ENCODE results near the gene OR6K3. TPM values are rescaled to one million over a fixed set of nuclear protein-coding genes. Genes with fewer than 3 reads are reported as not detected.

Gene OR6K3
- total and polyA plus RNA-seq, 12 donors: 0.32 TPM; not detected in 11

Other genes starting within 250 kb of the OR6K3 start
- not detected for gene OR10R2, start 248.5 kb downstream of the OR6K3 start, total RNA-seq
- gene OR10R2, start 248.5 kb downstream of the OR6K3 start, polyA plus RNA-seq: not detected
- not detected for gene OR6Y1, start 166.3 kb downstream of the OR6K3 start, total RNA-seq
- not detected for gene OR6Y1, start 166.3 kb downstream of the OR6K3 start, polyA plus RNA-seq
- not detected for gene OR6P1, start 150.1 kb downstream of the OR6K3 start, total RNA-seq
- not detected for gene OR6P1, start 150.1 kb downstream of the OR6K3 start, polyA plus RNA-seq
- not detected for gene OR10X1, start 140.8 kb downstream of the OR6K3 start, total RNA-seq
- gene OR10X1, start 140.8 kb downstream of the OR6K3 start, polyA plus RNA-seq: not detected
- not detected for gene OR10Z1, start 115.5 kb downstream of the OR6K3 start, total RNA-seq
- not detected for gene OR10Z1, start 115.5 kb downstream of the OR6K3 start, polyA plus RNA-seq
- gene SPTA1, start 34.0 kb downstream of the OR6K3 start, total RNA-seq: 1 to 10 TPM in 1 of 9 donors, under 1 TPM in 3, not detected in 5; 0.14 to 2.8 (median 0.31) TPM
- under 1 TPM in 1 of 3 donors, not detected in 2; under 0.01 TPM for gene SPTA1, start 34.0 kb downstream of the OR6K3 start, polyA plus RNA-seq
- gene OR6K2, start 20.1 kb downstream of the OR6K3 start, total RNA-seq: not detected
- gene OR6K2, start 20.1 kb downstream of the OR6K3 start, polyA plus RNA-seq: not detected
- gene OR6K6, start 34.0 kb upstream of the OR6K3 start, total RNA-seq: not detected
- gene OR6K6, start 34.0 kb upstream of the OR6K3 start, polyA plus RNA-seq: not detected
- gene OR6N1, start 51.5 kb upstream of the OR6K3 start, total RNA-seq: not detected
- gene OR6N1, start 51.5 kb upstream of the OR6K3 start, polyA plus RNA-seq: not detected
- gene OR6N2, start 60.5 kb upstream of the OR6K3 start, total RNA-seq: not detected
- gene OR6N2, start 60.5 kb upstream of the OR6K3 start, polyA plus RNA-seq: not detected
- gene MNDA, start 110.6 kb upstream of the OR6K3 start, total RNA-seq: 10 to 100 TPM in 7 of 9 donors, 1 to 10 TPM in 2; 3.1 to 17.9 (median 14.5) TPM
- gene MNDA, start 110.6 kb upstream of the OR6K3 start, polyA plus RNA-seq: 10 to 100 TPM in 1 of 3 donors, 1 to 10 TPM in 2; 5.2 to 13.1 (median 5.7) TPM
- gene PYHIN1, start 210.8 kb upstream of the OR6K3 start, total RNA-seq: 1 to 10 TPM in 2 of 9 donors, under 1 TPM in 6, not detected in 1; 0.11 to 2.8 (median 0.40) TPM
- gene PYHIN1, start 210.8 kb upstream of the OR6K3 start, polyA plus RNA-seq: under 1 TPM; 0.24 to 0.48 (median 0.32) TPM